K562 (cell line): ENCODE results near the gene RAB1B. TPM values are rescaled to one million over a fixed set of nuclear protein-coding genes. Genes with fewer than 3 reads are reported as not detected.

Experiments used
- BRD4 ChIP-seq: fragments of 200-600 bp; sonication (generic); IDR thresholded peaks from 2 replicates; pipeline ENCODE4 v1.6.1; 2017; ENCODE audit warnings: inconsistent platforms
- CEBPZ ChIP-seq: fragments of 150-350 bp; IDR thresholded peaks from 2 replicates; pipeline ENCODE4 v1.6.1; 2014; ENCODE audit warnings: low read depth, mild to moderate bottlenecking, low read length, borderline replicate concordance
- CHD1 ChIP-seq: fragments of 200-600 bp; sonication (generic); IDR thresholded peaks from one replicate; pipeline ENCODE4 v1.6.1; 2012; ENCODE audit warnings: mild to moderate bottlenecking, moderate library complexity, low read length, inconsistent platforms
- E2F3 ChIP-seq: fragments of 250-450 bp; sonication (Bioruptor Pico); IDR thresholded peaks from 2 replicates; pipeline ENCODE4 v1.4.0; 2020; ENCODE audit warnings: mild to moderate bottlenecking
- E2F6 ChIP-seq, 2 experiments: IDR thresholded peaks; 2 replicates each; pipeline ENCODE4 v1.6.1; 2011; ENCODE audit warnings: borderline replicate concordance in 1 of 2, control low read depth in 1 of 2, low read depth in 1 of 2, low read length in 1 of 2, mild to moderate bottlenecking in 1 of 2, mixed read lengths in 1 of 2, moderate library complexity in 1 of 2; ENCODE audit not compliant: insufficient read depth in 1 of 2, insufficient read length in 1 of 2, poor library complexity in 1 of 2, severe bottlenecking in 1 of 2; ENCODE audit errors: extremely low read depth in 1 of 2
- GTF2E2 ChIP-seq: fragments of 200-800 bp; sonication (Bioruptor generic); IDR thresholded peaks from 2 replicates; pipeline ENCODE4 v1.6.1; 2016; ENCODE audit warnings: missing genetic modification characterization, missing compliant biosample characterization
- HCFC1 ChIP-seq: IDR thresholded peaks from 2 replicates; pipeline ENCODE4 v1.6.1; 2012; ENCODE audit warnings: low read depth, low read length, improper control_type of control experiment
- KAT7 ChIP-seq: sonication (generic); formaldehyde crosslinking; IDR thresholded peaks from 2 replicates; pipeline ENCODE4 v1.8.0; 2022; ENCODE audit warnings: missing genetic modification reagents, mild to moderate bottlenecking, borderline replicate concordance
- MED1 ChIP-seq: sonication (generic); formaldehyde crosslinking; IDR thresholded peaks from 2 replicates; pipeline ENCODE4 v1.8.1; 2023; ENCODE audit warnings: missing genetic modification reagents, borderline replicate concordance
- NR2C2 ChIP-seq, 2 experiments: fragments of 200-800 bp in 1 of 2; sonication (Bioruptor generic) in 1 of 2; sonication (generic) in 1 of 2; formaldehyde crosslinking in 1 of 2; IDR thresholded peaks; 2 replicates each; pipeline versions ENCODE4 v1.6.1 to v1.8.0; 2016 to 2022; ENCODE audit warnings: mild to moderate bottlenecking in 1 of 2, missing compliant biosample characterization in 1 of 2, missing genetic modification characterization in 1 of 2, missing genetic modification reagents in 1 of 2
- RHOXF2B ChIP-seq: fragments of 250-450 bp; sonication (Bioruptor Pico); conservative IDR thresholded peaks from 2 replicates; pipeline ENCODE4 v1.5.1; 2021
- SMARCB1 ChIP-seq: IDR thresholded peaks from 2 replicates; pipeline ENCODE4 v1.6.1; 2011; ENCODE audit warnings: improper control_type of control experiment, low read depth; ENCODE audit not compliant: insufficient read length
- SNIP1 ChIP-seq: fragments of 450-650 bp; IDR thresholded peaks from 2 replicates; pipeline ENCODE4 v1.7.1; 2017; ENCODE audit warnings: low read depth, mild to moderate bottlenecking
- ZNF3 ChIP-seq: fragments of 250-450 bp; sonication (Bioruptor Pico); IDR thresholded peaks from 2 replicates; pipeline ENCODE4 v1.5.0; 2021; ENCODE audit warnings: mild to moderate bottlenecking, moderate library complexity
- ZNF395 ChIP-seq: fragments of 200-800 bp; sonication (Bioruptor generic); IDR thresholded peaks from 2 replicates; pipeline ENCODE4 v1.6.1; 2017; ENCODE audit warnings: missing genetic modification characterization, missing compliant biosample characterization
- polyA plus RNA-seq, 8 experiments: library from polyadenylated mRNA; depleted of rRNA in 4 of 8; stranded (reverse) in 5 of 8; unstranded in 3 of 8; fragments of >200 nt; fragmentation: Nextera tagmentation in 2 of 8; fragmentation: Illumina TruSeq in 1 of 8; extraction: Ambion mirVana in 2 of 8; extraction: Trizol in 1 of 8; gene quantifications; 2 replicates each; pipeline versions ENCODE4 v1.2.1 to v1.2.3, GENCODE V29; 2011 to 2014; ENCODE audit warnings: inconsistent platforms in 1 of 8, missing spikeins in 1 of 8
- total RNA-seq, 7 experiments: library from RNA; depleted of rRNA in 6 of 7; stranded (reverse); fragments of >200 nt in 6 of 7; fragmentation: Illumina TruSeq in 2 of 7; extraction: Trizol in 2 of 7; gene quantifications; 2 replicates each; pipeline versions ENCODE4 v1.2.1 to v1.2.3, GENCODE V29; 2011 to 2021; ENCODE audit warnings: low replicate concordance in 1 of 7

RAB1B gene
- total and polyA plus RNA-seq, 9 of the 15 experiments (the other 6 are each of a cell fraction or from before 2014, with no cell fraction given) = 5.6 to 146 (median 98.6) TPM

- TF ChIP-seq NR2C2 (CRISPR knock-in tag; IDR thresholded peaks at IDR 0.05) = no peak; the same call in 1 of the 2 replicates
- peak; percentile 77 for TF ChIP-seq NR2C2 (tag; IDR thresholded peaks at IDR 0.05)
- TF ChIP-seq CHD1 = peak; percentile 71
- peak; percentile 61; the same call in 1 of the 2 replicates for TF ChIP-seq ZNF395 (CRISPR knock-in tag)
- 0 out of 2 replicates have a peak, but pooled peaks have one; percentile 66 for TF ChIP-seq GTF2E2 (tag)
- TF ChIP-seq E2F3 (CRISPR knock-in tag) = 0 out of 2 replicates have a peak, but pooled peaks have one; percentile 44
- TF ChIP-seq HCFC1 = peak; percentile 43
- TF ChIP-seq SMARCB1 = no peak
- TF ChIP-seq BRD4 = peak; percentile 57; the same call in 1 of the 2 replicates
- no peak for TF ChIP-seq RHOXF2B (CRISPR knock-in tag)
- peak; percentile 36 to 46 for TF ChIP-seq E2F6 (IDR thresholded peaks at IDR 0.05; ENCODE audit: borderline replicate concordance in 1 of 2, extremely low read depth in 1 of 2, insufficient read depth in 1 of 2, insufficient read length in 1 of 2, low read depth in 1 of 2, low read length in 1 of 2, poor library complexity in 1 of 2, severe bottlenecking in 1 of 2)
- no peak for TF ChIP-seq ZNF3 (CRISPR knock-in tag)
- no peak for TF ChIP-seq SNIP1
- TF ChIP-seq KAT7 (CRISPR knock-in tag) = no peak
- peak; percentile 86 for TF ChIP-seq CEBPZ
- peak; percentile 38; the same call in 1 of the 2 replicates for TF ChIP-seq MED1 (CRISPR knock-in tag)
- TF ChIP-seq, all 486 proteins: peak for 116
Observed at GRCh38 chr11:66288671-66289547, 20.5 kb downstream of the RAB1B start, which contains the start of gene YIF1A (continued).
